ENCODE data around the gene LRFN3.
"Not testable (repeated sequence)": the region's sequence is repeated elsewhere in the genome, so short reads cannot be mapped to it uniquely, and the experiment has no call there.

LRFN3 gene

DNA sequence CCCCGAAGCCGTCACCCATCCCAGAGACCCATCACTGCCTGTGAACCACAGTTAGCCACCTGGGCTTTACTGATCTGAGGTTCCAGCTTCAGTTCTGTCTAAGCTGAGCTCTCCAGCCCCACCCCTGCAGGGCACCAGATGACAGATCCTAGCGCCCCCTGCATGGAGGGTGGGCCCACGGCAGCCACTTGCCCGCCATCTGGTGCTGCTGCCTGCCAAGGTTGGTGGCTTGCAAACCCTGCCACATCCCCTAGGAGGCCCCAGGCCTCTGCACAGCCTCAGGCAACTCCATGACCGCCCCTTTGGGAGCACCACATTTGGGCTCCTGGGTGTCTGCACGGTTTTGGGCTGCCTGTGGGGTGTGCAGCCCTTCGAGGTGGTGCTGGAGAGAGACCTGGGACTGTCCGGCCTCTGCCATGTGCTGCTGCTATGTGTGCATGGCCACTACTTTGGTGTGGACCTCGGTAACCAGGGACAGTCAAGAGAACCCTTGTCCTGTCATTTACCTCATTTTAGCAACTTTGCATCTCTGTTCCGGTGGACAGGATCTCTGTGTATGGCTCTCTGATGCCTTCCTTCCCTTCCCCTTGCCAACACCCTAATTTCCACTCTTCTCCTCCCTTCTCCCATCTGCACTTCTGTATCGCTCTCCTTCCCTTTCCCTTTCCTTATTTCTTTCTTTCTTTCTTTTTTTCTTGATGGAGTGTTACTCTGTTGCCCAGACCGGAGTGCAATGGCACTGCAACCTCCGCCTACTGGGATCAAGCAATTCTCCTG, 41.5 kb downstream of the LRFN3 start:
- DNase-seq: no peak

DNA sequence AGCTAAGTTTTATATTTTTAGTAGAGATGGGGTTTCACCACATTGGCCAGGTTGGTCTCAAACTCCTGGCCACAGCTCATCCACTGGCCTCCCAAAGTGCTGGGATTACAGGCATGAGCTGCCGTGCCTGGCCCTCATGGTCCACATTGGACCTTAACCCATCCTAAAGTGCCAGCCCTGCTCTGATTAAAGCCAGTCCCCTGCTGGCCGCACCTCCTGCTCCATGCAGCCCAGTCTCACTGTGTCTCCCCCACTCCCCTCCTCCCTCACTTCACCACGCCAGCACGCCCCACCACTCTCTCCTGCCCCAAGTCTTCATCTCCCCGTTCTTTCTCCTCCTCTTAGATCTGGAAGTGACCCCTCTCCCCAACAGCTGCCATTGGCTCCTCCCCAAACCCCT, 42.1 kb downstream of the LRFN3 start:
- no peak for DNase-seq

DNA sequence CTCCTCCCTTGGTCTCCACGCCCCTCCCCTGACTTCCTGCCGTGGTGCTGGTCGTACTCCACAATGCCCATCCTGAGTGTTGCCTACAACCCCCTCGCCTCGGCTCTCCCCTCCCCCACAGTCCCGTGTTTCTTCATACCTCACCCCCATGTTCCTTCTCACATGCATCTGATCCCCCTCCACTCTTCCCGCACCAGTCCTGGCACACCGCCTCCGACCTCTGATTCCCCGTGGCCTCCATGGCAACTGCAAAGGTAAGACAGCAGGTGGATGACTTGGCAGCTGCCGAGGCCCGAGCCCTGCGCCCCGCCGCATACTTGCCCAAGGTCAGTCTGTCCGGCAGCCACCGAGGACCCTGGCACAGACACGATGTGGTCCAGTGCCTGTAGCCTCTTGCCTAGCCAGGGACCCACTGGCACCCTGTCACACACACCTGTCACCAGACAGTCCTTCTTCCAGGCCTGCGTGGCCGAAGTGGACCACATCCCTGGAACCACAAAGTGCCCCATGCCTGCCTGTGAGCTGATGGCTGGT, 42.7 kb downstream of the LRFN3 start:
- DNase-seq: no peak

DNA sequence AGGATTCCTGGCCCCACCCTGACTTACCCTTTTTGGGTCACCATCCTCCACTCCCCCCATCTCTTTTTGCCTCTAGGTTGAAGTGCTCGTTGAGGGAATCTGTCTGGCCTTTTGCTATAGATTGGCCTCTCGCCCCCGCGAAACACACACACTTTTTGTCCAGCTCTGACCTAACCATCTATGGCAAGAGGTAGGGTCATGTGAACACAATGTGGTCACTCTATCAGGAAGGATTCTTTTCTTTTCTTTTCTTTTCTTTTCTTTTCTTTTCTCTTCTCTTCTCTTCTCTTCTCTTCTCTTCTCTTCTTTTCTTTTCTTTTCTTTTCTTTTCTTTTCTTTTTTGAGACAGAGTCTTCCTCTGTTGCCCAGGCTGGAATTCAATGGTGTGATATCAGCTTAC, 44.8 kb downstream of the LRFN3 start:
- DNase-seq: not testable (repeated sequence)

DNA sequence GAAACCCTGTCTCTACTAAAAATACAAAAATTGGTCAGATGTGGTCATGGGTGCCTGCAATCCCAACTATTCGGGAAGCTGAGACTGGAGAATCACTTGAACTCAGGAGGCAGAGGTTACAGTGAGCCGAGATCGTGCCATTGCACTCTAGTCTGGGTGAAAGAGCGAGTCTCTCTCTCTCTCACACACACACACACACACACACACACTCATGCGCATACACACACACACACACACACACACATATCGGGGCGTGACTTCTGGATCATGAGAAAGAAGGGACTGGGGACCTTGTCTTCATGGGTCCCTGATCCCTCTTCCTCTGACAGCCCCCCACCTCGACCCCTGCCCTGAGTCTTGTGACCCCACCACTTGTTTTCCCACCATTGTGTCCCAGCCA, 47.0 kb downstream of the LRFN3 start:
- no peak for DNase-seq

DNA sequence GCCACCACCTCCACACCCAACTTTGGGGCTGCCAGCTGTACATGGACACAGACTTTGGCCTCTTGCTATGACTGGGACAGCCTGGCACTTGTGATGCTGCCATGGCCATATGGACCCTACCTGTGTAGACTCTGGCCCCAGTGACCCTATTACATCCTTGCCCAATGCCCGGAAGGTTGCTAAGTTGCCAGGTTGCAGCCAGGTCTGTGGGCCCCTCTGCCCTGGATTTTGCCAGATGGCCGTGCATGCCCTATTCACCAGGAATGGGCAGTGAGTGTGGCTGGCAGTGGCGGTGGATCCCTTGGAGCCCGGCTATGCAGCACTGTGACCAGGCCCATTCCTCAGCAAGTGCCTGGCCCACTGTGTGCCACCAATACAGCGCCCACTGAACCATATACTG, 49.9 kb downstream of the LRFN3 start:
- no peak for DNase-seq

DNA sequence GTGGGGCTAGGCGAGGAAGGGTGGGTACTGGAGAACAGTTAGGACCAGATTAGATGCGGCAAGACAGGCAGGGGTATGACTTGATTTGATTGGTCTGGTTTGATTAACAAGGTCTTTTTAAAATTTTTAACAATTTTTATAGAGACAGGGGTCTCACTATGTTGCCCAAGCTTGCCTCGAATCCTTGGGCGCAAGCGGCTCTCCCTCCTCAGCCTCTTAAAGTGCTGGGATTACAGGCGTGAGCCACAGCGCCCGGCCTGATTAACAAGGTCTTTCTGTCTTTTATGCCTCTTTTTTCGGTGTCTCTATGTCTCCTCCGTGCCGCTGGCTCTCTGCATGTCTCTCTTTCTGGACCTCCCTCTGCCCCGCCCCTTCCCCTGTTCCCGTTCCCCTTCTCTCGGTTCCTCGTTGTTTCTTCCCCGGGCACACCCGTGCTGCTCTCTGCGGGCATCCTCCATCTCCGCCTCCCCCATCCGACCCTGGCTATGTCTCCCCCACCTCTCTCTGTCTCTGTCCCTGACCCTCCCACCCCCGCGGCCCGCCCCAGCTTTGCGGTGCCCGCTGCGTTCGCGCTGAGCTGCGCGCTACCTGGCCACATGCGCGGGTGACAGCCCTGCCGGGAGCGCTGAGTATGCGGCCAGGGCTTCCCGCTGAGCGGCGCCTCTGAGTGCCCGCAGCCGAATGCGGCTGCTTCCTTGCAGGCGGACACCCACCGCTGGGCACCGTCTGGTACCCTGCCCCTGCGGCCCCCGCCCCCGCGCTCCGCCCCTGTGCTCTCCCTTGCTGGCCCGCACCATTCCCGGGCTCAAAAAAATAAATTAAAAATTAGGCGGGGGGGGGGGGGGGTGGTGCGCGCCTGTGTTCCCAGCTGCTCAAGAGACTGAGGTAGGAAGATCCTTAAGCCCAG, 50.7 kb downstream of the LRFN3 start:
- DNase-seq: no peak

DNA sequence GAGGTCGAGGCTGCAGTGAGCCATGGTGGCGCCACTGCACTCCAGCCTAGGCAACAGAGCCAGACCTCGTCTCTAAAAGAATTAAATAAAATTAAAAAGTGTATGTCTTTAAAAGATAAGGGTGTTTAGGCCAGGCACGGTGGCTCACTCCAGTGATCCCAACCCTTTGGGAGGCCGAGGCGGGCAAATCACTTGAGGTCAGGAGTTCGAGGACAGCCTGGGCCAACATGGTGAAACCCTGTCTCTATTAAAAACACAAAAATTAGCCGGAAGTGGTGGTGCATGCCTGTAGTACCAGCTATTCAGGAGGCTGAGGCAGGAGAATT, 51.4 kb downstream of the LRFN3 start:
- DNase-seq: no peak

DNA sequence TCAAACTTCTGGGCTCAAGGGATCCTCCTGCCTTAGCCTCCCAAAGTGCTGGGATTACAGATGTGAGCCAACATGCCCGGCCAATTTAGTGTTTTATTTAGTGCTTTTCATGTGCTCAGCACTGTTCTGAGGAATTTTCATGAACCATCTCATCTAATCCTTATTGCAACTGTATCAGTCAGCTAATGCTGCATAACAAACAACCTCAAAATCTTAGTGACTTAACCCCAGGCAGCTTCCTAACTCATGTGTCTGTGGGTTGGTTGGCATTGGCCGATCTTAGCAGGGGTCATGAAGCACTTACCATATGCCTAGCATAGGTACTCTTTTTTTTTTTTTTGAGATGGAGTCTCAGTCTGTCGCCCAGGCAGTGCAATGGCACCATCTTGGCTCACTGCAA, 52.6 kb downstream of the LRFN3 start:
- DNase-seq: no peak

DNA sequence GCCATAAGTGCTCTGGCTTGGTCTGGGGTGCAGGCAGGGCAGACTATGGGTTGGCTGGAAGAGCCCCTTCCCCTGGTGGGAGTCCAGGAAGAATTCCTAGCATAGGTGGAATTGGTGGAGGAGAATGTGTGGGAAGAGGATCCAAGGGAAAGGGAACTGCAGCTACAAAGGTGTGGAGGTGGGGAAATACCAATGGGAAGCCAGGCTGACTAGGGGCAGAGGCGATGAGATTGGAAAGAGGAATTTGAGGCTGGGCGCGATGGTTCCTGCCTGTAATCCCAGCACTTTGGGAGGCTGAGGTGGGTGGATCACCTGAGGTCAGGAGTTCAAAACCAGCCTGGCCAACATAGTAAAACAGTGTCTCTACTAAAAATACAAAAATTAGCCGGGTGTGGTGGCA, 54.0 kb downstream of the LRFN3 start:
- no peak for DNase-seq

DNA sequence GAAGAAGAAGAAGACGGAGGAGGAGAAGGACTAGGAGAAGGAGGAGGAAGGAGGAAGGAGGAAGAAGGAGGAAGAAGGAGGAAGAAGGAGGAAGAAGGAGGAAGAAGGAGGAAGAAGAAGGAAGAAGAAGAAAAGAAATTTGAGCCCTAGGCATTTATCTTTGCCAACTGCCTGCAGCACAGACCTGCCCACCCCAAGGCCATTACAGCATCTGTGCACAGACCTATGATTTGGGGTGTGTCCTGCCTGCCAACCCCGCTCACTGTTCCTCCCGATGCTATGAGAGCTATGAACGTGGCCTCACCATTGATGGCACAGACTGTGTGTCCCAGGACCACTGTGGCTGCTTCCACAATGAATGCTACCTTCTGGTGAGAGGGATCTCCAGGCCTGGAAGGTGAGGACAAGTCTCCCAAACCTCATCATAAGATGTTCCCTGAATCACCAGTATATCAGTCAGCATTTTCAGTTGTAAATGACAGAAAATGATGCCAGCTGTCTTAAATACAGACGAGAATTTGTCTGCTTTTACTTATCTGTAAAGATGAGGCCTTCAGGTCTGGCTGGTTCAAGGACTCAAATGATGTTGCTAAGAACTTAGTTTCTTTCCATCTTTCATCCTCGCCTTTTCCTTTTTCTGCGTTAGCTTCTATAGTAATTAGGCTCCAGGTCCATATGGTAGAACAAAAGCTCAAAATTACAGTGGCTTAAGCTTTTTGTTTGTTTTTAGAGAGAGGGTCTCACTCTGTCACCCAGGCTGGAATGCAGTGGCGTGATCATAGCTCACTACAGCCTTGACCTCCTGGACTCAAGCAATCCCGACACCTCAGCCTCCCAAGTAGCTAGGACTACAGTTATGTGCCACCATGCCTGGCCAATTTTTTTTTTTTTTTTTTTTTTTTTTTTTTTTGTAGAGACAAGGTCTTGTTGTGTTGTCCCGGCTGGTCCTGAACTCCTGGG, 54.9 kb downstream of the LRFN3 start:
- no peak for DNase-seq

DNA sequence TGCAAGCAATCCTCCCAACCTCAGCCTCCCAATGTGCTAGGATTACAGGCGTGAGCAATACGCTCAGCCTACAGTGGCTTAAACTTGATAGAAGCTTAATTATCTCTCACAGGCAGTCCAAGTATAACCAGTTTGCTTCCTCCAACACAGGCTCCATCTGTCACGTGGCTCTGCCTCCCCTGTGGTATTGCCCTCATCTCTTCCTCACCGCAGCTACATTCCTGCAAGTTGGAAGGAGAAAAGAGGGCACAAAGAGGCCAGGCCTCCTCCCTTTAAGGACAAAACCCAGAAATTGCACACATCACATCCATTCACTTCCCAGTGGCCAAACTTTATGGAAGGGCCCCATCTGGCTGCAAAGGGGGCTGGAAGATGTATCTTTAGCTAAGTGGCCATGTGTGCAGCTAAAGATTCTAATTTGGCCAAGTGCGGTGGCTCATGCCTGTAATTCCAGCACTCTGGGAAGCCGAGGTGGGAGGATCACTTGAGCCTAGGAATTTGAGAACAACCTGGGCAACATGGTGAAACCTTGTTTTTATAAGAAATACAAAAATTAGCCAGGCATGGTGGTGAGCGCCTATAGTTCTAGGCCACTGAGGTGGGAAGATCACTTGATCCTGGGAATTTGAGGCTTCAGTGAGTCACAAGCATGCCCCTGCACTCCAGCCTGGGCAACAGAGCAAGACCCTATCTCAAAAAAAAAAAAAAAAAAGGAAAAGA, 55.7 kb downstream of the LRFN3 start:
- no peak for DNase-seq

DNA sequence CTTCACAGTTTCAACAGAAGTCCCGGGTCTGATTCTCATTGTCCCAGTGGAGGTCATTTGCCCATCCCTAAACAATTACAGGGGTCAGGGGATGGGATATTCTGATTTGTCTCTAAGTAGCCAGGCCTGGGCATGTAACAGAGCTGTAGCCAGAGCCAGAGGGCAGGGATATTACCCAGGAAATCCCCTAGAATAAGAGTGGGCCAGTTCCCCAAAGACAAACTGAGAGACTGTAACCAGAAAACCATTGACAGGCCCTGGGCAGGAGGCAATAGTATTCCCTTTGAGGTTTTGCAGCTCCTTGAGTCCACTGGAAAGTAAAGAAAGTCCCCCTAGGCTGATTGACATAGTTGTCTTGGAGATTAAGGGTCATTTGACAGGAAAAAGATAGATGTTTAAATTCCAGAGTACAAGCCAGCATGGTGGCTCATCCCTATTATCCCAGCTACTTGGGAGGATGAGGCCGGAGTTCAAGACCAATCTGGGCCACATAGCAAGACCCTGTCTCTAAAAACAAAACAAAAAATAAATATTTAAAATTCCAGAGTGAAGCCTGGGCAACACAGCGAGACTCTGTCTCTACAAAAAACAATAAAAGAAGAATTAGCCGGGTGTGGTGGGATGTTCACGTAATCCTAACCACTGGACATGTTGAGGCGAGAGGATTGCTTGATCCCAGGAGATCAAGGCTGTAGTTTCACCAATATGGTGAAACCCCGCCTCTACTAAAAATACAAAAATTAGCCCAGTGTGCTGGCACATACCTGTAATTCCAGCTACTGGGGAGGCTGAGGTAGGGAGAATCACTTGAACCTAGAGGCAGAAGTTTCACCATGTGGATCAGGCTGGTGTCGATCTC, 57.0 kb downstream of the LRFN3 start:
- DNase-seq: no peak

DNA sequence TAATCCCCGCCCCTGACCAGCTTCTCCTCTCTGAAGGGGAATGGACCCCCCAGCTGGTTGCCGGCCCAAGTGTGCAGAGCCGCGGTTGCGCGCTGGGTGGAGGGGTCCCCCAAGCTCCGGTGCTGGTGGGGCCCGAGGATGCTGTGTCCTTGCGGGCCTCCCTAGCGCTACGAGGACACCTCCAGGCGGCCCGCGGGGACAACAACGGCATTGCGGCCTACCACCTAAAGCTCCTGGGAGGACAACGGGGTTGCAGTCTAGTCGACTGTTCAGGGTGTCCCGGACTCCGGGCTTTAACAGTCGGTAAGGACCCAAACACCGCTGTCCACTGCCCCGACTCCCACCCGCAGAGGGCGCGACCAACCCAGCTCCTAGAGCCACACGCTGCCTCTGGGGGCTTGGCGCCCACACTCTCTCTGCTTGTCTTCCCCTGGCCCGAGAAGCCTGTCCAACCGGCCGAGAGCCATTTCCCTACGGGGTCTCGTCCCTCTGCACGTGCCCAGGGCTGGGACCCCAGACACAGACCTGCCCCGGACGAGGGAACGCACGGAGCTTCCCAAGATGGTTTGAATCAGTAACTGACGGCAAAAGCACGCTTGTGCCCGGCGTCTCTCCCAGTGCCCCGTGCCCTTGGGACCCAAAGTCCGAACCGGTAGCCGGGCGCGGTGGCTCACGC, 57.9 kb downstream of the LRFN3 start:
- no peak for DNase-seq

Data from activated CD4-positive, alpha-beta T cell treated with anti-CD3 and anti-CD28 coated beads for 1 hour (primary cell).